ENCODE data around the gene WDR53. TPM values are rescaled to one million over a fixed set of nuclear protein-coding genes. Genes with fewer than 3 reads are reported as not detected.

Gene WDR53
- total RNA-seq, 1 experiment from 2014 or later = 17.8 TPM

GRCh38 chr3:196547067-196547466 is 21.3 kb downstream of the WDR53 start:
- peaks cover 11% of the 10 kb centered on the region for H3K9me3 Mint-ChIP-seq (ENCODE audit: unreplicated experiment)
- no peak overlapping the region for H3K4me3 Mint-ChIP-seq (ENCODE audit: unreplicated experiment)
- no peaks in the 10 kb centered on the region for H3K27me3 Mint-ChIP-seq (ENCODE audit: insufficient read depth, unreplicated experiment)

GRCh38 chr3:196546537-196546936 is 21.8 kb downstream of the WDR53 start:
- no peak for DNase-seq
- H3K27me3 Mint-ChIP-seq (ENCODE audit: insufficient read depth, unreplicated experiment) = no peaks in the 10 kb centered on the region
- H3K4me1 Mint-ChIP-seq (ENCODE audit: low read depth, unreplicated experiment) = no peaks in the 10 kb centered on the region
- Histone ChIP-seq H3K27me3 (replicated peaks; ENCODE audit: control insufficient read depth, insufficient read depth, low read length) (no peaks in the 10 kb centered on the region), H3K4me3 (ENCODE audit: low read depth, low read length) (no peak overlapping the region), H3K9me3 (peaks cover 12% of the 10 kb centered on the region; the same call in 1 of the 2 replicates), H3K4me1 (no peaks in the 10 kb centered on the region), H3K36me3 (ENCODE audit: control insufficient read depth, insufficient read depth, low read length) (no peaks in the 10 kb centered on the region)
- H3K4me3 Mint-ChIP-seq (ENCODE audit: unreplicated experiment) = no peak overlapping the region
- no peak overlapping the region for H3K27ac Mint-ChIP-seq (ENCODE audit: unreplicated experiment)
- H3K9me3 Mint-ChIP-seq (ENCODE audit: unreplicated experiment) = peaks cover 11% of the 10 kb centered on the region
- no peak for TF ChIP-seq CTCF (IDR thresholded peaks at IDR 0.05; ENCODE audit: insufficient read depth in 1 of 2, low read depth in 1 of 2, low read length in 1 of 2, severe bottlenecking in 1 of 2, unreplicated experiment in 1 of 2)
- POLR2A ChIA-PET = no interaction called here
- intact Hi-C loops (cut with micrococcal nuclease; ENCODE audit: unreplicated experiment) = no loop called here
- CTCF ChIA-PET = no interaction called here
- H3K36me3 Mint-ChIP-seq (ENCODE audit: insufficient read depth, unreplicated experiment) = no peaks in the 10 kb centered on the region
- no TSS peak for BruUV-seq (replicated peaks)

More at GRCh38 chr3:196547067-196547466, 21.3 kb downstream of the WDR53 start:
- no peaks in the 10 kb centered on the region for H3K4me1 ChIP-seq
- Mint-ChIP-seq H3K4me1 (ENCODE audit: low read depth, unreplicated experiment) (no peaks in the 10 kb centered on the region), H3K27ac (ENCODE audit: unreplicated experiment) (no peak overlapping the region), H3K36me3 (ENCODE audit: insufficient read depth, unreplicated experiment) (no peaks in the 10 kb centered on the region)
- no peak for DNase-seq
- peaks cover 12% of the 10 kb centered on the region; the same call in 1 of the 2 replicates for H3K9me3 ChIP-seq
- H3K36me3 ChIP-seq (ENCODE audit: control insufficient read depth, insufficient read depth, low read length) = no peaks in the 10 kb centered on the region
- BruUV-seq (replicated peaks) = no TSS peak
- no peak overlapping the region for H3K4me3 ChIP-seq (ENCODE audit: low read depth, low read length)
- ChIA-PET POLR2A (no interaction called here), CTCF (no interaction called here)
- intact Hi-C loops (cut with micrococcal nuclease; ENCODE audit: unreplicated experiment) = no loop called here
- TF ChIP-seq CTCF (IDR thresholded peaks at IDR 0.05; ENCODE audit: insufficient read depth in 1 of 2, low read depth in 1 of 2, low read length in 1 of 2, severe bottlenecking in 1 of 2, unreplicated experiment in 1 of 2) = no peak
- no peaks in the 10 kb centered on the region for H3K27me3 ChIP-seq (replicated peaks; ENCODE audit: control insufficient read depth, insufficient read depth, low read length)

- ChIA-PET CTCF (no interaction called here), POLR2A (no interaction called here)
- BruUV-seq (replicated peaks) = no TSS peak
- H3K27me3 ChIP-seq (replicated peaks; ENCODE audit: control insufficient read depth, insufficient read depth, low read length) = no peaks in the 10 kb centered on the region
- no peaks in the 10 kb centered on the region for H3K36me3 ChIP-seq (ENCODE audit: control insufficient read depth, insufficient read depth, low read length)
- Mint-ChIP-seq H3K9me3 (ENCODE audit: unreplicated experiment) (no peaks in the 10 kb centered on the region), H3K27me3 (ENCODE audit: insufficient read depth, unreplicated experiment) (no peaks in the 10 kb centered on the region), H3K4me1 (ENCODE audit: low read depth, unreplicated experiment) (no peaks in the 10 kb centered on the region), H3K4me3 (ENCODE audit: unreplicated experiment) (no peak overlapping the region), H3K36me3 (ENCODE audit: insufficient read depth, unreplicated experiment) (no peaks in the 10 kb centered on the region), H3K27ac (ENCODE audit: unreplicated experiment) (no peak overlapping the region)
- no peaks in the 10 kb centered on the region for H3K4me1 ChIP-seq
- intact Hi-C loops (cut with micrococcal nuclease; ENCODE audit: unreplicated experiment) = no loop called here
- H3K4me3 ChIP-seq (ENCODE audit: low read depth, low read length) = no peak overlapping the region
- peaks cover 4% of the 10 kb centered on the region; the same call in 1 of the 2 replicates for H3K9me3 ChIP-seq
- no peak for TF ChIP-seq CTCF (IDR thresholded peaks at IDR 0.05; ENCODE audit: insufficient read depth in 1 of 2, low read depth in 1 of 2, low read length in 1 of 2, severe bottlenecking in 1 of 2, unreplicated experiment in 1 of 2)
- no peak for DNase-seq
These were observed 23.8 kb downstream of the WDR53 start for GRCh38 chr3:196544491-196544992.
